GM20000 (cell line): ENCODE data around the gene SSPN.

Experiments used
- DNase-seq: peaks from one replicate; pipeline ENCODE4 v3.0.0; 2012; ENCODE audit warnings: low spot score
- CTCF ChIP-seq: IDR thresholded peaks from 2 replicates; pipeline ENCODE4 v1.5.1; 2012; ENCODE audit warnings: mild to moderate bottlenecking, control low read depth; ENCODE audit errors: extremely low read depth, missing control alignments

SSPN gene

GRCh38 chr12:26187014-26187798, 8.2 kb upstream of the SSPN start:
- TF ChIP-seq CTCF, result no peak
- DNase-seq, result no peak

- DNase-seq, result no peak
- TF ChIP-seq CTCF, result no peak
Measured at GRCh38 chr12:26188127-26188526, 7.2 kb upstream of the SSPN start.

GRCh38 chr12:26188641-26189040, 6.7 kb upstream of the SSPN start:
- DNase-seq, result no peak
- TF ChIP-seq CTCF, result no peak

GRCh38 chr12:26192142-26192541, 3.2 kb upstream of the SSPN start:
- TF ChIP-seq CTCF, result no peak
- DNase-seq, result no peak

- DNase-seq, result no peak
- no peak for TF ChIP-seq CTCF
Measured at GRCh38 chr12:26193539-26193938, 1.8 kb upstream of the SSPN start.

GRCh38 chr12:26195641-26196420, 458 bp downstream of the SSPN start:
- no peak for TF ChIP-seq CTCF
- peak; percentile 41 for DNase-seq

GRCh38 chr12:26196421-26196716, 996 bp downstream of the SSPN start:
- DNase-seq, result no peak
- TF ChIP-seq CTCF, result no peak
